Activated CD8-positive, alpha-beta memory T cell treated with anti-CD3 and anti-CD28 coated beads, Interleukin-2, amount 10 ng/mL, durations not matched to agents 7 days and 5 days (primary cell): Measurements from ENCODE around the gene SLC29A4. TPM values are rescaled to one million over a fixed set of nuclear protein-coding genes. Genes with fewer than 3 reads are reported as not detected.
"Not testable (repeated sequence)": the region's sequence is repeated elsewhere in the genome, so short reads cannot be mapped to it uniquely, and the experiment has no call there.

Experiments
- ATAC-seq: fragments of 150-1000 bp; cut with Tn5 transposase; one replicate; pipeline ENCODE4 v1.10.0; 2021; ENCODE audit warnings: moderate library complexity
- CTCF ChIA-PET: fragments of 350-600 bp; sonication (Branson Sonifier 250); formaldehyde crosslinking; loops from one replicate; lab custom pipeline; 2021; ENCODE audit warnings: antibody characterized with exemption; lab: Charles Lee
- DNase-seq: peaks from one replicate; pipeline ENCODE4 v3.0.0-alpha.2; 2020
- H3K27ac Mint-ChIP-seq: one replicate; pipeline ENCODE4 v1.8.0; 2021; ENCODE audit warnings: mild to moderate bottlenecking, mixed read lengths
- H3K27me3 Mint-ChIP-seq: one replicate; pipeline ENCODE4 v1.8.0; 2021; ENCODE audit warnings: mixed read lengths
- H3K36me3 Mint-ChIP-seq: one replicate; pipeline ENCODE4 v1.8.0; 2021; ENCODE audit warnings: mild to moderate bottlenecking, mixed read lengths
- H3K4me1 Mint-ChIP-seq: one replicate; pipeline ENCODE4 v1.8.0; 2021; ENCODE audit warnings: mixed read lengths
- H3K4me3 Mint-ChIP-seq: one replicate; pipeline ENCODE4 v1.8.0; 2021; ENCODE audit warnings: mild to moderate bottlenecking, moderate library complexity, mixed read lengths
- H3K9me3 Mint-ChIP-seq: one replicate; pipeline ENCODE4 v1.8.0; 2022; ENCODE audit warnings: low read depth, mixed read lengths
- total RNA-seq, 2 experiments: library from RNA; stranded (reverse); gene quantifications; one replicate each; pipeline ENCODE4 v1.2.3, GENCODE V29; 2021

Gene SLC29A4, protein sequence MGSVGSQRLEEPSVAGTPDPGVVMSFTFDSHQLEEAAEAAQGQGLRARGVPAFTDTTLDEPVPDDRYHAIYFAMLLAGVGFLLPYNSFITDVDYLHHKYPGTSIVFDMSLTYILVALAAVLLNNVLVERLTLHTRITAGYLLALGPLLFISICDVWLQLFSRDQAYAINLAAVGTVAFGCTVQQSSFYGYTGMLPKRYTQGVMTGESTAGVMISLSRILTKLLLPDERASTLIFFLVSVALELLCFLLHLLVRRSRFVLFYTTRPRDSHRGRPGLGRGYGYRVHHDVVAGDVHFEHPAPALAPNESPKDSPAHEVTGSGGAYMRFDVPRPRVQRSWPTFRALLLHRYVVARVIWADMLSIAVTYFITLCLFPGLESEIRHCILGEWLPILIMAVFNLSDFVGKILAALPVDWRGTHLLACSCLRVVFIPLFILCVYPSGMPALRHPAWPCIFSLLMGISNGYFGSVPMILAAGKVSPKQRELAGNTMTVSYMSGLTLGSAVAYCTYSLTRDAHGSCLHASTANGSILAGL
- under 1 TPM; 0.26 to 0.76 TPM for total RNA-seq

DNA sequence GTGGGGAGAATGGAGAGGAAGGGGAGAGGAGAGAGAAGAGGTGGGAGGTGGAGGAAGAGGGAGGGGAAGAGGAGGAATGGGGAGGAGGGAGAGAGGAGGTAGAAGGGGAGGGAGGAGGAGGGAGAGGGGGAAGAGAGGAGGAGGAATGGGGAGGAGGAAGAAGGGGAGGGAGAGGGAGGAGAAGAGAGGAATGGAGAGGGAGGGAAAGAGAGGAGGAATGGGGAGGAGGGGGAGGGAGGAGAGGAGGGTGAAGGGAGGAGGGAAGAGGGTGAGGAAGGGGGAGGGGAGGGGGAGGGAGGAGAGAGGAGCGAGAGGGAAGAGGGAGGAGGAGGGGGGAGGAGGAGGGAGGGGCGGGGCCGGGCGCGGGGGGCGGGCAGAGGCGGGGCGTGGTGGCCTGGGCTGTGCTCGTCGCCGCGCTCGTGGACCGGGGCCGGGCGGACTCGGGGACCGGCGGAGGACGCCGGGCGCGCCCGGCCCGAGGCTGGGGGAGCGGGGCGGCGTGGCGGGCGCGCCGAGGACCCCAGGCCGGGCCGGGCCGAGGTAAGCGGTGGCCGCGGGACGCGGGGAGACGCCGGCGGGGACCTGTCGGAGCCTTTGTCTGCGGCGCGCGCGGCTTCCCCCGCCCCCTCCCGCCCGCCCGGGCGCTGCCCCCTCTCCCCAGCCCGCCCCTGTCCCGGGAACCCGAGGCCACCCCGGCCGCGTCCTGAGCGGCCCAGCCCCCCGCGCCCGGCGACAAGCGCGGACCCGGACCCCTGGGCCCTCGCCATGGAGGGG, at the start of gene SLC29A4:
TSS of gene SLC29A4 (plus strand) at position 401 of the 774 bp plus-strand sequence. CDS start 4,874 bp downstream, outside the sequence.
- Mint-ChIP-seq H3K27me3 (peaks cover 16% of the 10 kb centered on the region), H3K4me3 (no peak within 1 kb of the TSS), H3K36me3 (no peaks in the 10 kb centered on the region), H3K4me1 (no peaks in the 10 kb centered on the region), H3K9me3 (no peaks in the 10 kb centered on the region), H3K27ac (no peak within 1 kb of the TSS)
- ATAC-seq (peak; percentile 73), DNase-seq (no peak)
- CTCF ChIA-PET: no interaction called here

DNA sequence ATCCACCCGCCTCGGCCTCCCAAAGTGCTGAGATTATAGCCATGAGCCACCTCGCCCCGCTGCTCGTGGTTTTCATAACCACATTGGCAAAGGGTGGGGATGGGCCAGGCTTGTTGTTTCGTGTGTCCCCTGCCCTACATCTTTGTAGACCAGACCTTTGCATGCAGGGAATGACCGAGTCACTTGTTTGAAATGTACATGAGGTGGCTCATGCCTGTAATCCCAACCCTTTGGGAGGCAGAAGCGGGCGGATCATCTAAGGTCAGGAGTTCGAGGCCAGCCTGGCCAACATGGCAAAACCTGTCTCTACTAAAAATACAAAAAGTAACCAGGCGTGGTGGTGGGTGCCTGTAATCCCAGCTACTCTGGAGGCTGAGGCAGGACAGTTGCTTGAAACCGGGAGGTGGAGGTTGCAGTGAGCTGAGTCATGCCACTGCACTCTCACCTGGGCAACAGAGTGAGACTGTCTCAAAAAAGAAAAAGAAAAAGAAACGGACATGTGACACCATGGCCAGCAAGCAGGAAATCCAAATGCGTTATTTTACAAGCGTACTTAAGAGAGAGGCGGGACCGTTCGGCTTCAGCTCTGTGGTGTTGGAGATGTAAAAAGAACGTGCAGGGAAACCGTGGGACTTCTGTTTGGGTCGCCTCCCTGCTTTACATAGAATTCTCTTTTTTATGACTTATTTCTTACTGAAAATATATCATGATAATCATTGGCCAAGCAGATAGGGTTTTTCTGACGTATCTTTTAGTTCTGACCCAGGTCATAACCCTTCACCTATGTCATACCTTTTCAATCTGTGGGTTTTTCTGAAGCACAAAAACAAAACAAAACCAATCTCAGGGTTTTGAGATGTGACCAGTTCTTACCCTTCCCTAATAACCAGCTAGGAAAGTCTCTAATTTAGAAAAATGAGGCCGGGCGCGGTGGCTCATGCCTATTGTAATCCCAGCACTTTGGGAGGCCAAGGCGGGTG, 47.6 kb upstream of the SLC29A4 start:
- peaks cover 10% of the 10 kb centered on the region for H3K27me3 Mint-ChIP-seq
- ATAC-seq (no peak), DNase-seq (no peak)
- no peak overlapping the region for H3K27ac Mint-ChIP-seq
- peaks cover 10% of the 10 kb centered on the region for H3K36me3 Mint-ChIP-seq
- CTCF ChIA-PET: no interaction called here
- H3K9me3 Mint-ChIP-seq: no peaks in the 10 kb centered on the region
- H3K4me3 Mint-ChIP-seq: no peak overlapping the region
- H3K4me1 Mint-ChIP-seq: peaks cover 11% of the 10 kb centered on the region

DNA sequence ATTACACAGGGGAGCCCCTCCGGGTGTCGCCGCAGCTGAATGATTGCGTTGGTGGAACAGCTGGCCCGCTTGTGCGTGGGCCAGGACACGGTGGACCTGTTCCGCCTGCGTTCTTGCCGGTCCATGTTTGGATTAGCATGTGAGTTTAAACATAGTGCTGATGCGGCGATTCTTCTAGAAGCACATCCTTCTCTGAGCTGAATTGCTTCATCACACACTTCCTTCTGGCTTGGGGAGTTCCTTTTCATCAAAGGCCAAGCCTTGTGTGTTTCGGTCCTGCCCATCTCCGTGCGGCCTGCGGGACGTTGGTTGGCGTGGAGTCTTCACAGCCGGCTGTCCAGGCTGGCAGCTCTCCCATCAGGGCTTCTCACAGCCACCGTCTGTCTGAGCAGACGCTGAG, 45.5 kb upstream of the SLC29A4 start:
- Mint-ChIP-seq H3K27me3 (peaks cover 24% of the 10 kb centered on the region), H3K9me3 (no peaks in the 10 kb centered on the region), H3K4me3 (no peak overlapping the region), H3K27ac (no peak overlapping the region), H3K36me3 (no peaks in the 10 kb centered on the region), H3K4me1 (peaks cover 22% of the 10 kb centered on the region)
- ATAC-seq (no peak), DNase-seq (no peak)
- CTCF ChIA-PET: no interaction called here

DNA sequence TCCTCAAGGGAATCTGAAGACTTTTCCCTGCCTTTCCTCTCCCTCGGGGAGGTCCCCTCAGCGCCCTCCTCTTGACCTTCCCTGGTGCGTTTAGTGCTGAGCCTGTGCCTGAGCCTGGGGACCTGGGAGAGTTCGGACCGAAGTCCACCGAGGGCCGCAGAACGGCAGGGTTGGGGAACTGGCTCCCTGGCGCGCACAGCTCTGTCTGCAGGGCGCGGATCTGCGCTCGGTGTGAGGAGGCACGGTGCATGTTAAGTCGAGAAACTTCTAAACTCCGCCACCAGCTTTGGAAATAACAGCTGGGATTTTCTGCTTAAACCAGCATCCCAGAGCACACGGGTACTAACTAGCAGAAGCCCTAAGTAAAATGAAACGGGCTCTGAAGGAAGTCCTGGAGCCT, 44.2 kb upstream of the SLC29A4 start:
- Mint-ChIP-seq H3K4me1 (peaks cover 22% of the 10 kb centered on the region), H3K27ac (no peak overlapping the region), H3K36me3 (no peaks in the 10 kb centered on the region), H3K4me3 (no peak overlapping the region), H3K27me3 (peaks cover 25% of the 10 kb centered on the region), H3K9me3 (no peaks in the 10 kb centered on the region)
- DNase-seq (no peak), ATAC-seq (no peak)
- CTCF ChIA-PET: interaction anchor here (2.7 kb wide), 1 partner anchor 212 kb away, joined by 36 read pairs; no protein-coding TSS in a partner anchor

DNA sequence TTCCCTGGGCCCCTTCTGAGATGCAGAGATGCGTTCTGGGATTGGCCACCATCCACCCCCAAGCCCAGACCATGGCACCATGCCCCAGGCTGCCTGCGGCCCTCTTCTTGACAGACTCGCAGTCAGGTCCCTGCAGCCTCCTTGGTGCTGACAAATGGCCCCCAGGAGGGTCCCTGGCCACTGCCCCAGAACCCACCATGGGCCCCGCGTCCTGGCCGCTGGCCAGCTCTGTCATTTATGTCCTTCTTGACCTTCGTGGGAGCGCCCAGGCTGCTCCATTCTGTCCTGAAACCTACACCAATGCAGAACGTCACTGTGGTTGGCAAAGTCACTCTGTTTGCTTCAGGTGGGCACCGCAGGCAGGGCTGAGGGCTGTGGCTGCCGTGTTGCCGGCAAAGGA, 39.5 kb upstream of the SLC29A4 start:
- H3K4me1 Mint-ChIP-seq: peaks cover 12% of the 10 kb centered on the region
- H3K27me3 Mint-ChIP-seq: peaks cover 18% of the 10 kb centered on the region
- no peak overlapping the region for H3K4me3 Mint-ChIP-seq
- no peaks in the 10 kb centered on the region for H3K36me3 Mint-ChIP-seq
- H3K9me3 Mint-ChIP-seq: peaks cover 2% of the 10 kb centered on the region
- ATAC-seq (no peak), DNase-seq (no peak)
- H3K27ac Mint-ChIP-seq: no peak overlapping the region
- CTCF ChIA-PET: interaction anchor here (0.6 to 0.9 kb wide), 2 partner anchors 122 to 583 kb away, joined by 3 read pairs; no protein-coding TSS in a partner anchor

DNA sequence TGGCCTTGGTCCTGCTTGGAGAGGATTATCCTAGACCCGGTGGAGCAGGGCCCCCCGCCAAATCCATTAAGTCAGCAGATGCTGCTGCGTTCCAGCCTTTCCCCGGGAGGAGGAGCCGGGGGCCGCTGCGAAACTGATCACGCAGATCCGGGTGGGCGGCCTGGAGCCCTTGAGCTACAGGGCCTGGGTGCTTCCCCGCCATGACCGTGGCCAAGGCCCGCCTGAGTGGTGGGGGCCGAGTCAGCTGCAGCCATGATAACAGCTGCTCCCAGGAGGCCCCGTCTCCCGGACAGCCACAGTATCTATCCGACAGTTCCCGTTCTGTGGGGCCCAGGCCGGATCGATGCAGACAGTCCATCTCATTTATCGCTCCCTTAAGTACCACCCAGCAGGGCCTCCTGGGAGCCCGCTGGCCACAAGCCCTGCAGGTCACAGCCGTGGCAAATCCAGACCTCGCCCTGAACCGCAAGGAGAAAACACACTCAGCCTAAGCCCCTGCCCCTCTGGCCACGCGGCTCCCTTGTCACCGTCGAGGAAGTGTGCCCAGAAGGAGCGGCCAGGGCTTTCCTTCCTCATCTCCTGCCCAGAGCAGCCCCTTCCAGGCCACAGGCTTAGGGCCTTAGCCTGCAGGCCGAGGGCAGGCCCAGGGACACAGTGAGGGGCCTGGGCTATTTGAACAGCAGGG, 34.4 kb upstream of the SLC29A4 start:
- ATAC-seq (no peak), DNase-seq (no peak)
- Mint-ChIP-seq H3K9me3 (peaks cover 2% of the 10 kb centered on the region), H3K27ac (no peak overlapping the region), H3K36me3 (no peaks in the 10 kb centered on the region), H3K4me1 (no peaks in the 10 kb centered on the region), H3K27me3 (peaks cover 2% of the 10 kb centered on the region), H3K4me3 (no peak overlapping the region)
- CTCF ChIA-PET: no interaction called here

DNA sequence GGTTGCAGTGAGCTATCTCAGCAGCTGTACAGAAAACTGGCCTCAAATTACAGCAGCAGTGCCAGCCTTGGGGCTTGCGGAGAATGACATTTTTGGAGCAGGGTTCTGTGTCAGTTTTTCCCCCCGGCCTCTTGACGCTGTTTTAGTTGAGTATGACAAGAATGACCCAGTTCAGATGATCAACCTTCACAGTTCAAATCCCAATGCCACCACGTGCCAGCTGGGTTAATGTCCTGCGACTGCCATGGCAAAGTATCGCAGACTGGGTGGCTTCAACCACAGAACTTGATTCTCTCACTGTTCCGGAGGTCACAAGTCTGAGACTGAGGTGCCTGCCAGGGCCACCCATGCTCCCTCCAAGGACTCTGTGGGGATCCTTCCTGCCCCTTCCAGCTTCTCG, 32.0 kb upstream of the SLC29A4 start:
- H3K27ac Mint-ChIP-seq, CTCF ChIA-PET: not testable (repeated sequence)

DNA sequence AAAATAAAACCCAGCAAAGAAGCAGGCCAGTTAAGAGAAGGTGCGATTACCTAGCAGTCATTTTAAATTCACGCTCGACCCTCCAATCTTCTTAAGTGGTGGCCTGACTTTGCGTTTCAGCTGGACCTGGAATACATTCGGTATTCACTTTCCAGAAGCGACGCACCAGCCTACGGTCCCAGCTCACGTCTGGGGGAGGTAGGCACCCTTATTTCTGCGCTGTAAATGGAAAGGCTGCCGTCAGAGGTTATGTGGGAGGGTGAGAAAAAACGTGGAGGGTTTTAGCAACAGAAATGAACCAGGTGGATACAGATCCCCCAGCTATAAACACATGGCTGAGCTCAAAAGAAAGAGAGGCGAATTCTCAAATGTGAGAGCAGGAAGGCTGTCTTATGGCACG, 29.2 kb upstream of the SLC29A4 start:
- H3K27me3 Mint-ChIP-seq, H3K36me3 Mint-ChIP-seq, CTCF ChIA-PET, ATAC-seq, H3K9me3 Mint-ChIP-seq, DNase-seq, H3K27ac Mint-ChIP-seq, H3K4me1 Mint-ChIP-seq, H3K4me3 Mint-ChIP-seq: not testable (repeated sequence)

More for the DNA sequence above, 32.0 kb upstream of the SLC29A4 start:
- H3K9me3 Mint-ChIP-seq, H3K4me1 Mint-ChIP-seq, H3K36me3 Mint-ChIP-seq, ATAC-seq, DNase-seq, H3K4me3 Mint-ChIP-seq, H3K27me3 Mint-ChIP-seq: not testable (repeated sequence)

DNA sequence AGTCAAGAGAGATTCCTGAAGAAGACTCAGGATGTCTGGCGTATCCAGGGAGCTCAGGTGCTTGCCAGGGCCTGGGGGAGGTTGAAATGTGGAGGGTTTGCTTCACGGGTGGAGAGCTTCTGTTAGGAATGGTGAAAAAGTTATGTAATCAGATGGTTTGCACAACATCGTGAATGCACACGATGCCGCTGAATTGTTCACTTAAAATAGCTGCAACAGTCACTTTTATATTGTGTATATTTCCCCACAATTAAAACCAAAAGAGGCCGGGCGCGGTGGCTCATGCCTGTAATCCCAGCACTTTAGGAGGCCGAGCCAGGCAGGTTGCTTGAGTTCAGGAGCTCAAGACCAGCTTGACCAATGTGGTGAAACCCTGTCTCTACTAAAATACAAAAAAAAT, 28.4 kb upstream of the SLC29A4 start:
- H3K36me3 Mint-ChIP-seq, H3K4me1 Mint-ChIP-seq, DNase-seq, CTCF ChIA-PET, H3K27ac Mint-ChIP-seq, H3K4me3 Mint-ChIP-seq, H3K27me3 Mint-ChIP-seq, H3K9me3 Mint-ChIP-seq, ATAC-seq: not testable (repeated sequence)

DNA sequence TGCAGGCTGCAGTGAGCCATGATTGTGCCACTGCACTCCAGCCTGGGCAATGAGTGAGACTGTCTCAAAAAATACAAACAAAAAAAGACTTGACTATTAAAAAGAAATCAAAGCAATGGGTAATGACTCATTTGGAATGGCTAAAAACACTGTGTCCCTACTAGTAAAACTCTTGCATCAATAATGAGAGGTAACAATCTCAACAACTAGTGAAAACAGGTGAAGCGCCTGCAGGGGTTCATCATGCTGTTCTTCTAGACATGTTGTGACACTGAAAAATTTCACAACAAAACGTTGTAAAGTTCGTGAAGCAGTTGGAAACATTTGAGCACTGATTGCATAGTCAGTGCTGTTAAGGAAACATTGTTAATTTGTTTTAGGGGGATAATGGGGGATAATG, 26.9 kb upstream of the SLC29A4 start:
- no peak for ATAC-seq
- Mint-ChIP-seq H3K27ac (no peak overlapping the region), H3K4me1 (no peaks in the 10 kb centered on the region), H3K27me3 (peaks cover 7% of the 10 kb centered on the region), H3K4me3 (no peak overlapping the region), H3K36me3 (no peaks in the 10 kb centered on the region), H3K9me3 (no peaks in the 10 kb centered on the region)
- no peak for DNase-seq
- CTCF ChIA-PET: no interaction called here

DNA sequence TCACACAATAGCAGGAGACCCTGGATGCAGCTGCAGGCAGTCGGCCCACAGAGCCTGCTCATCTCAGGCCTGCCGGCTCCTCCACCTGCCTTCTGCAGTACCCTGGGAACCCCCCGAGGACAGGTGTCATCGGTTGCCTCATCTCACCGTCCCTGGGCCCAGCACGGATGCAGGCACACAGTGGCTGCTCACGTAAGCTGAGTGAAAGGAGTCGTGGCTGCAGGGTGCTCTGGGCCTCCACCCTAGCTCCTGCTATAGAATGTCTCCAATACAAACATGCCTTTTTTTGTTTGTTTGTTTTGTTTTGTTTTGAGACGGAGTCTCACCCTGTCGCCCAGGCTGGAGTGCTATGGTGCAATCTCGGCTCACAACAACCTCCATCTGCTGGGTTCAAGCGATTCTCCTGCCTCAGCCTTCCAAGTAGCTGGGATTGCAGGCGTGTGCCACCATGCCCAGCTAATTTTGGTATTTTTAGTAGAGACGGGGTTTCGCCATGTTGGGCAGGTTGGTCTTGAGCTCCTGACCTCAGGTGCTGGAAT, 22.1 kb upstream of the SLC29A4 start:
- ATAC-seq, H3K36me3 Mint-ChIP-seq, H3K27ac Mint-ChIP-seq, DNase-seq, H3K9me3 Mint-ChIP-seq, H3K27me3 Mint-ChIP-seq, H3K4me3 Mint-ChIP-seq, H3K4me1 Mint-ChIP-seq, CTCF ChIA-PET: not testable (repeated sequence)

DNA sequence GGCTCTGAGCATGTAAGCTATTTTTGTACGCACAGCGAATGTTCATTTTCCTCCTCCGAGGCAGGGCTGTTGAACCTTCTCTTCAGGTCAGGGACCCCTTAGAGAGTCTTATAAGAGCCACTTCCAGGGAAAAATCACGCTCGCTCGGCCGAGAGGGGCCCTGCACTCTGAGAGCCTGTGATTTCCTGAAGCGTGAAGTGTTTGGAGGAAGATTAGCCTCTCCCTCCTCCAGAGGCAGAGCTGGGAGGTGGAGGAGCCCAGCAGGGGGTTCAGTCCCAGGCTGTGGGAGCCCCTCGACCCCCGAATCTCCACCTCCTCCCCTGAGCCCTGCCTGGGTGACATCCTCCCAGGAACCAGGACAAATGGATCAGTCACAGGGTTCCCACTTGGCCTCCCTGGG, 19.7 kb upstream of the SLC29A4 start:
- H3K9me3 Mint-ChIP-seq, ATAC-seq, H3K27ac Mint-ChIP-seq, H3K36me3 Mint-ChIP-seq, DNase-seq, H3K27me3 Mint-ChIP-seq, CTCF ChIA-PET, H3K4me1 Mint-ChIP-seq, H3K4me3 Mint-ChIP-seq: not testable (repeated sequence)
